Medulla oblongata (tissue), 1 donor: ENCODE measurements around the gene NFE2L1.

Source experiments
- DNase-seq: peaks from one replicate; pipeline ENCODE4 v3.0.0-alpha.2; 2015; ENCODE audit errors: extremely low spot score

NFE2L1 gene

DNA sequence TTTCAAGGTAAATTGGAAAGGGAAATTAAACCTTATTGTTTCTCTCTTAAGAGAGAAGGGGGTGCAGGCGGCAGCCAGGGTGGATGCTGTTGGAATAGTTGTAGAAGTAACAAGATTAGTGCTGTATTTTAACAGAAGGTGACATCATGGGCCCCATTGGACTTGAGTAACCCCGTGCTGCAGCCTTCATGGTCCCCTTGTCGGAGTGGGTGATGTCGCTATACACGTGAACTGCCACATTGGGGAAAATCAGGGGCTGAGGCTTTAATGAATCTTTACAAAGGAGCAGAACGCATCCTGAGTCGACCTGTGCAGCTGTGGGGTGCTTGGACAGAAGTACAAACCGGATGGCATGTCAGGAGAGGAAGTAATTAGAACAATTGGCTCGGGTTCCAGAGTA lies 62.6 kb downstream of the NFE2L1 start:
- no peak for DNase-seq
